ACHN (cell line): Measurements from ENCODE around the gene PGM2.
"Not testable (repeated sequence)": the region's sequence is repeated elsewhere in the genome, so short reads cannot be mapped to it uniquely, and the experiment has no call there.

ENCODE experiments used
- DNase-seq: peaks from one replicate; pipeline ENCODE4 v3.0.0-alpha.2; 2015
- in situ Hi-C: cut with HindIII; loops from 2 replicates; pipeline ENCODE4 v1.10.0; 2017; ENCODE audit warnings: low sequenced_read_pairs, low pct_ligation_motif_present, low pct_unique_long_range_greater_than_20kb

PGM2 gene

DNA sequence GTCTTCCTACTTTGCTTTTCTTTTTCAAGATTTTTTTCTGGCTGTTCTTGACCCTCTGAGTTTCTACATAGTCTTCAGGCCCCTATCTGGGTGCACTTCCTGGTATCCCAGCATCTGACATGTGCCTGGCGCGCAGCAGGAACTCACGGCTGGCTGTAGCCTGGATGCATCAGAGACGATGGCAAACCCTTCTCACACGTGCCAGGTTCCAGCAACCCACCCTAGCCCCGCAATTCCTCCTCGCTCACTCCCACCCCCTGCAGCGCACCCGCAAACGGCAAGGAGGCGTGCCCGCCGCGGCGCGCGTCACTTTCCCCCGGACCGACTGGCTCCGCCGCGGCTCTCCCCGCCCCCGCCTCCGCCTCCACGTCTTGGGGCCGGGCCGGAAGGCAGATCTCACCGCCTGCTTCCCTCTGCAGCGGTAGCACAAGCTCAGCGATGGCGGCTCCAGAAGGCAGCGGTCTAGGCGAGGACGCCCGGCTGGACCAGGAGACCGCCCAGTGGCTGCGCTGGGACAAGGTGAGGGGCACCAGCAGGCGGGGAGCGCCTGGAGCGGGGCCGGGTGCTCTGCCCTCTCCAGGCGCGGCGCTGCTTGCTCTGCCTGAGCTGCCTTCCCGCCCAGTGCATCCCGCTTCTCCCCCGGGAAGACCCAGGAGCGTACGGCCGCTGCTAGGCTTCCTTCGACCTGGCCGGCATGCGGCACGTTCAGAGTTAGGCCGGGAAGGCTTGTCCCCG lies at the start of gene PGM2:
Gene PGM2, plus strand, starts transcription at position 392 of the 735 bp plus-strand sequence. Its CDS starts 47 bp downstream, at position 439.
- in situ Hi-C loops = no loop called here

DNA sequence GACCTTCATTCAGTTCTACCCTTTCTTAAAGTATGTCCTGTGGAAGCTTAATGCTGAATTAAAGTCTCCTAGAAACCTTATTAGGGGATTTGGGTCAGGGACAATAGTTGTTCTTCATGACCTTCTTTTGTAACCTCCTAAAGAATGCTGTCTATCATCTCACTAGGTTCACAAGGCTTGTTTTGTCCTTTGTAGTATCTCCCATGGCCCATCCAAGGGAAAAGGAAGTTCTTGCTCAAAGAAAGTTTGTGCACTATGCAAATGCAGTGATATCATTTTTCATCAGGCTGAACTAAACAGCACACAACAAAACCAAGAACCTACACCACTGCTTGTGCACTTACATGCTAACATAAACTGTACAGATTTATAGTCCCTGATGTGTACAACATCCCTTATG lies 46.6 kb upstream of the PGM2 start:
- in situ Hi-C loops = no loop called here

More for the DNA sequence above, at the start of gene PGM2:
- DNase-seq = peak; percentile 81

DNA sequence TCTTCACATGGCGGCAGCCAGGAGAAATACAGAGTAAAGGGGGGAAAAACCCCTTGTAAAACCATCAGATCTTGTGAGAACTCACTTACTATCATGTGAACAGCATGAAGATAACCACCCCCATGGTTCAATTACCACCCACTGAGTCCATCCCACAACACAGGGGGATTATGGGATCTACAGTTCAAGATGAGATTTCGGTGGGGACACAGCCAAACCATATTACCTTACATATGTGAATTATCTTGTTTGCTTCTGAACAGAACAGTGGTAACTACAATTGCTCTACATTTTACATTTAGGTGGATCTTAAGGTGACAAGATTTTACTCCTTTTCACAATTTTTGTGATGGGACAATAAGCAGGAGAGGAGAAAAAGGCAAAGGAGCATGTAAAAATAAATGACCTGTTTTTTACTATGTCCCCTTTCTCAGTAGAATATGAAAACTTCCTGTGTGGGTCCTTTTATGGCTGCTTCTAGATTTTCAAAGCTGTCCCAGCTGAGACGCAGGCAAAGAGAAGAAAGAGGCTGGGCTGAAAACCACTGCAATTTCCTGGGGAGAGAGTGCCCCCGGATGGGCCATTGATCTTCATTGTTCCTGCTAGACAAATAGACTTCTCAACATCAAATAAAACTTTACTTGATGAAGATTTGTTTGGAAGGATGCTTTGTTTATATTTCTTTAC lies 45.9 kb upstream of the PGM2 start:
- DNase-seq = no peak
- in situ Hi-C loops = no loop called here

More for the DNA sequence above, 46.6 kb upstream of the PGM2 start:
- DNase-seq = no peak

DNA sequence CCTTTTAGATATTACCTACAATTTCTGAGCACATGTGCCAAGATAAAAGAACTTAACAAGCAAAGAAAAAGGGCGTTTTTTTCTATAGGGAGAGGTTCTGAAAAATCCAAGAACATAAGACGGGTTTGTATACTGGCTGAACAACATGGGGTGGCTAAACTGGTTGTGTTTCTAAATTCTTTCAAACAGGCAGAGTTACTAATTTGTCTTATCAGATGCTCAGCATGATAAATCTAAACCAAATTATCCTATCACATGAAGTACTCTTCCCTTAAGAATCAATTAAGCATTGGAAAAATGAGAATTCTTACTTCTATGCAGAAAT lies 45.4 kb upstream of the PGM2 start:
- in situ Hi-C loops = no loop called here
- DNase-seq = no peak

DNA sequence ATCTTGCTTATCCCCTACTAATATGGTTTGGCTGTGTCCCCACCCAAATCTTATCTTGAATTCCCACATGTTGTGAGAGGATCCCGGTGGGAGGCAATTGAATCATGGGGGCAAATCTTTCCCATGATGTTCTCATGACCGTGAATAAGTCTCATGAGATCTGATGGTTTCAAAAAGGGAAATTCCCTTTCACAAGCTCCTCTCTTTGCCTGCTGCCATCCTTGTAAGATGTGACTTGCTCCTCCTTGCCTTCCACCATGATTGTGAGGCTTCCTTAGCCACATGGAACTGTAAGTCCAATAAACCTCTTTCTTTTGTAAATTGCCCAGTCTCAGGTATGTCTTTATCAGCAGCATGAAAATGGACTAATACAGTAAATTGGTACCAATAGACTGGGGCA lies 40.2 kb upstream of the PGM2 start:
- DNase-seq, in situ Hi-C loops: not testable (repeated sequence)

DNA sequence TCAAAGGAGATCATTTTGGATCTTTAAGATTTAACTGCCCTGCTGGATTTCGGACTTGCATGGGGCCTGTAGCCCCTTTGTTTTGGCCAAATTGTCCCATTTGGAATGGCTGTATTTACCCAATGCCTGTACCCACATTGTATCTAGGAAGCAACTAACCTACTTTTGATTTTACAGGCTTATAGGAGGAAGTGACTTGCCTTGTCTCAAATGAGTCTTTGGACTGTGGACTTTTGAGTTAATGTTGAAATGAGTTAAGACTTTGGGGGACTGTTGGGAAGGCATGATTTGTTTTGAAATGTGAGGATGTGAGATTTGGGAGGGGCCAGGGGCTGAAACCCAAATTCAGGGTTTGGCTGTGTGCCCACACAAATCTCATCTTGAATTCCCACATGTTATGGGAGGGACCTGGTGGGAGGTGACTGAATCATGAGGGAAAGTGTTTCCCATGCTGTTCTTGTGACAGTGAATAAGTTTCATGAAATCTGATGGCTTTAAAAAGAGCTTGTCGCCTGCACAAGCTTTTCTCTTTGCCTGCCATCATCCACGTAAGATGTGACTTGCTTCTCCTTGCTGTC lies 38.5 kb upstream of the PGM2 start:
- DNase-seq, in situ Hi-C loops: not testable (repeated sequence)

DNA sequence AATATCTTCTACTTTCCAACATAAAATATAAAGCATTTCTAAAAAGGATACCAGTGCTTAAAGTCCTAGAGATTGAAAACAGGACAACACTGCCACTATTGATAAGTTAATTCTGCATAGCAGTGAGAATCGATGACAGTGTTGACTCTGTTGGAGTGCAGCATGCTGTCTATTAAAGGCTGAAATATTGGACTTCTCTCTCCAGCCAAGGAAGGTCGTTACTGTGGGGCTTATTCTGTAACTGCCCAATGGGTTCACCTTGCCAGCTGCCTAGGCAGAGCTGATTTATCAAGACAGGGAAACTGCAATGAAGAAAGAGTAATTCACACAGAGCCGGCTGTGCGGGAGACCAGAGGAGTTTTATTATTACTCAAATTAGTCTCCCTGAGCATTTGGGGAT lies 37.7 kb upstream of the PGM2 start:
- in situ Hi-C loops = no loop called here

DNA sequence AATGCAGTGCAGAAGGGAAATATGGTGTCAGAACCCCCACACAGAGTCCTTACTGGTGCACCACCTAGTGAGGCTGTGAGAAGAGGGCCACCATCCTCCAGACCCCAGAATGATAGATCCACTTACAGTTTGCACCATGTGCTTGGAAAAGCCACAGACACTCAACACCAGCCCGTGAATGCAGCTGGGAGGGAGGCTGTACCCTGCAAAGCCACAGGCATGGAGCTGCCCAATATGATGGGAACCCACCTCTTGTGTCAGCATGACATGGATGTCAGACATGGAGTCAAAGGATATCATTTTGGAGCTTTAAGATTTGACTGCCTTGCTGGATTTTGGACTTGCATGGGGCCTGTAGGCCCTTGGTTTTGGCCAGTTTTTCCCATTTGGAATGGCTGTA lies 34.2 kb upstream of the PGM2 start:
- in situ Hi-C loops = no loop called here
- DNase-seq = no peak

More for the DNA sequence above, 37.7 kb upstream of the PGM2 start:
- DNase-seq = no peak

DNA sequence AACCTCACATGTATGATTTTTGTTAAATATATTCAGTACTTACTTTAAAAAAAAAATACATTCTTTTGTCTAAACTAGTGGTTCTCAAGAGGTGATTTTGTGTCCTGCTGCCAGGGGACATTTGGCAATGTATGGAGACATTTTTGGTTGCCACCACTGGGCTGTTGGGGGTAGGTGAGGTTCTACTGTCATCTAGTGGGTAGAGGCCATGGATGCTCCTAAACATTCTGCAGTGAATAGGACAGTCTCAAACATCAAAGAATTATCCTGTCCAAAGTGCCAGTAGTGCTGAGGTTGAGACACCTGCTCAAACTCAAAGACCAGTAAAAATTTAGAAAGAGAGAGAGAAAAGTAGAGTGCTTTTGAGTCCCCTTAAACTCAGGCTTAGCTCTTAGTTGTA lies 32.9 kb upstream of the PGM2 start:
- peak; percentile 24 for DNase-seq
- in situ Hi-C loops = no loop called here

DNA sequence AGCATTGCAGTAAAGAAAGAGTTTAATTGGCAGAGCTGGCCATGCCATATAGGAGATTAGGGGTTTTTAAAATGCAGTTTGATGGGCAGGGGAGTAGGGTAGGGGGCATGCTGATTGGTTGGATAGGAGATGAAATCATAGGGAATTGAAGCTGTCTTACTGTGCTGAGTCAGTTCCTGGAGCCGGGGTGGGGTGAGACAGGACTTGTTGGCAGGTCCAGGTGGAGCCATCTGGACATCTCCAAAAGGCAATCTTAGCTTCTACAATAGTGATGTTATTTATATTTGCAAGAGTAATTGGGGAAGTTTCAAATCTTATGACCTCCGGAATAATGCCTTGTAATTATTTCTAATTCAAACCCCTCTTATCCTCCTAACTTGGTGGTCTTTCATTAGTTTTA lies 32.4 kb upstream of the PGM2 start:
- DNase-seq = no peak
- in situ Hi-C loops = no loop called here

DNA sequence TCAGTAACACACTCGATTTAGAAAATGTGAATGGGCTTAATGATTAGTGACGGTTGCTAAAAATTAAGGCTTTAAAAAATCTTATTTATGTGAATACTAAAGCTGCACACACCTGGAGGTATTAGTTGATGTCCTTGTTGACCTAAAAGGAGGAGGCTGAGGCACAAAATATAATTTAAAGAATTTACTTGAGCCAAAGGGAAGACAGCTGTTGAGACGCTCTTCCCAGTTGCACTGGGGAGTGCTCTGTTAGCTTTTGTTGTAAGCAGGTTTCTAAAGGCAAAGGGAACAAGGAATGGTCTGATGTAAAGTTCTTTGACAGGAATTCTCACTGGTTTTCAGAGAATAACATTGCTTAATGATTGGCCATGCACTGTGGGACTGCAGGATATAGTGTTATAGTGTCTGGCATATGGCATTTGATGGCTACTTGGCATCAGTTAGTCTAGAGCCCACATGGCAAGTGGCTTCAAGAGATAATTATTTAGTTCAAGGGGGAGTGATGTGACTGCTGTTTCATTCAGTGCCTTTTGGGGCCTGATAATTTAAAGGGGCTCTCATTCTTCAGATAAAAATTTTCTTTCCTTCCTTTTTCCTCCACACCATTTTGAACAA lies 30.8 kb upstream of the PGM2 start:
- in situ Hi-C loops = no loop called here
- no peak for DNase-seq

DNA sequence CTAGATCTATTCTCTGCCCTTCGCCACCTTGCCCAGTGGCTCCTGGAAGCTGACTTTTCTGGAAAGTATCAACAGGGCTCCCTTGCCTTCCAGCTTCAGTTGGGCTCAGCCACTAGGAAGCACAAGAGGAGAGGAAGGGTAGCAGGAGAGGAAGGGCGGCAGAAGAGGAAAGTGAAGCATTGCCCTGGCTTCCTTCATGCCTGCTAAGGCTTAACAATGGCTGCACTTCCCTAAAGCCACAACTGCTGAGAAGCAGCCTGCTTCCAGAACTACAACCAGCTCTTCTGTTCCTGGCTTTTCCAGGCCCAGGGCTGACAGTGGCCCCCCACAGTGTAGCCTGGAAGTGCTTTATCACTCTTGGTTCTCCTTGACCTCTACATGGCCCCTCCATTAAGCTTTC lies 29.1 kb upstream of the PGM2 start:
- in situ Hi-C loops = no loop called here
- no peak for DNase-seq

DNA sequence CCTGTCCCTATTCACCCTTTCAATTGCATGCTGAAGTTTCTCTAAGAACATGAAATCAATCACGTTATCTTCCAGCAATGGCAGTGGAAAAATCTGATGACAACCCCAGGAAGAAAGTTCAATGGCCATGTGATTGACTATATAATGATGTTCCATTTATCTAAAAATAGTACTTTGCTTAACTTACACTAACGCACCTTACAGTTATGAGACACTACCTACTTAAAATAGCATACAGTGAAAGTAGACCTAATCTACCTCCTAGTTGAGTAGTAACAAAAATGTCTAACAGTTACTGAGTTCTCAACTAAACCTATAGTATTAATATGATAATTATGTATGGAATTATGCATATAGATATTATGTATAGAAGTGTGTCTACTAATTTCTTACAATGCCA lies 28.6 kb upstream of the PGM2 start:
- DNase-seq = no peak
- in situ Hi-C loops = no loop called here

DNA sequence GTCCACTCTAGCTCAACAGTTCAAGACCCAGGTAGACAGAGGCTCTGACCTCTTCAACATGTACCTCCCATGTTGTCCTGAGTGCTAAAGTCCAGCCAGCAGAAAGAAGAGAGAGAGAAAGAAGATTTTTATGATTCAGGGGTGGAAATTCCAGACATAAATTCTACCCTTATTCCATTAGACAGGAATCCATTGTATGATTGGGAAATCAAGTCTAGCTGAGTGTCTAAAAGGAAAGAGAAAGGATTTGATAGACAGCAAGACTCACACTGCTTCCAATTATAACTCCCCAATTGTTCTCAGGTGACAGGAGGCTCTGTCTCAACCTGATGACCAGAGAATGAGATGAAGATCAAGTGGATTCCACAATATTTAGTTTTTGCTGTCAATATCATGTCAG lies 27.9 kb upstream of the PGM2 start:
- in situ Hi-C loops = no loop called here
- no peak for DNase-seq

DNA sequence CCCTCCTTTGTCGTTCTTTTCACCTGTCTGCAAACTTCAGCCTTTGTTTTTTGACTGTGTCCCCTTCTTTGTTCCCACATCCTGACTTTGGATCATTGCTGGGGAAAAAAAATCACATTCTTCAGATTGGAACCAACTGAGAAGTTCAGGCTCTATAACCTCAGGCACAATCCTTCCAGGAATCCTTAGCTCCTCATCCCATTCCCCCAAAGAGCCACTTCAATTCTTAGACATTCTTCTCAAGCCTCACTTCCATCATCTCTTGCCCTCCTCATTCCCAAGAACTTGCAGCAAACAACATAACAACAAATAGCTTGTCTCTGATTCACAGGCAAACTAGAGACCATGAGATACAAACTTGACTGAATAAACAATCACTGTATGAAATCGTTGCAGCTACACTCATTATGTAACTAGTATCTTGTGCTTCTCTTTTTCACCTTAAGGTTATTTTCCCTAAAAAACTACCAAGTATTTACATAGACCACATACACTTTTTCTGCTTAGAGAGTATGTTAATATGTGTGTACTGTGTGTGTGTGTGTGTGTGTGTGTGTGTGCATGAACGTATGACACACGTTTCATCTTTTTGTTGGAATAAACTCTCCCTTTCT lies 26.4 kb upstream of the PGM2 start:
- DNase-seq = no peak
- in situ Hi-C loops = no loop called here

DNA sequence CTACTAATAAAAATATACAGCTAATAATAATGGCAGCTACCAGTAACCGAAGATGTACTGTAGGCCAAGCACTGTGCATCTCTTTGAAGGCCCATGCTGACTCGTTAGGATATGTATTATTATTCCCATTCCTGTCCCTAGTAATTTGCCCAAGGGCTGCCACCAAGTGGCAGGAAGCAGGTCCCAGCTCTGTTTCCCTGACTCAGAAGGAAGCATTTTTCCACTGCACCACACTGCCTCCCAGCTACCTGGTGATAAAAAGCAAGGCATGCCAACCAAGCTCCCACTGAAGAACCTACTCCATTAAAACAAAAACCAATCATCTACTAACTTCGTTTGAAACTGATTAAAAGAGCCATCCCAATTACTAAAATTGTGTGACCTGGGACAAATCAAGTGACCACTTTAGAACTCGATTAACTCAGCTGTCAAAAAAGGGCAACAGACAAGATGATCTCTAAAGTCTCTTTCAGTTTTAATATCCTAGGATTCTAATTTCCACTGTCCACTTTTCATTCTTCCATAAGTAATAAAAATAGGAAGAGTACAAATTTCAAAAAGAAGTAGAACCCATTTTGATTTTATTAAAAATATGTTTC lies 24.3 kb upstream of the PGM2 start:
- DNase-seq = peak; percentile 79
- in situ Hi-C loops = no loop called here

DNA sequence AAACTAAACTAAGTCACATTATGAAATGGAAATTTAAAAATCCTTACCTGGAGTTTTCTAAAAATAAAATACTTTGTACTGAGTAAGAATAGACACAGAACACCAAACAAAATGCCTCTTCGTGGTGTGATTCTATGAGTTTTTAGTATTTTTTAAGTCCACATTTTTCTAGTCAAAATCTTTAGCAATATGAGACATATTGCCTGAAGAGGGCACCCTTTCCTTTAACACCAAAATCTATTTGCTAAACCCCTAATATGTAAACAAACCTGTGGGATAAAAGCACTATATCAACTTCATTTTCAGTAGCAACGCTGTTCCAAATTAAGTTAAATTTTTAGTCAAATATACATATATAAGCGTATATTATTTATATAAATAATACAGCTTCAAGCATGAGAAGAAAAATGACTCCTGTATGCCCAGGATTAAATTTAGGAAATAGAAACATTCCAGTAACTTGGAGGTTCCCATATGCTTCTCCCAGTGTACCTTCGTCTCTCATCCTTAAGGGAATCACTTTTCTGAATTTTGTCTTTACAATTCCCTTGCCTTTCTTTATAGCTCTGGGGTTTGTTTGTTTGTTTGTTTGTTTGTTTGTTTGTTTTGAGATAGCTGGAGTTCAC lies 23.0 kb upstream of the PGM2 start:
- in situ Hi-C loops = no loop called here
- peak; percentile 57 for DNase-seq

DNA sequence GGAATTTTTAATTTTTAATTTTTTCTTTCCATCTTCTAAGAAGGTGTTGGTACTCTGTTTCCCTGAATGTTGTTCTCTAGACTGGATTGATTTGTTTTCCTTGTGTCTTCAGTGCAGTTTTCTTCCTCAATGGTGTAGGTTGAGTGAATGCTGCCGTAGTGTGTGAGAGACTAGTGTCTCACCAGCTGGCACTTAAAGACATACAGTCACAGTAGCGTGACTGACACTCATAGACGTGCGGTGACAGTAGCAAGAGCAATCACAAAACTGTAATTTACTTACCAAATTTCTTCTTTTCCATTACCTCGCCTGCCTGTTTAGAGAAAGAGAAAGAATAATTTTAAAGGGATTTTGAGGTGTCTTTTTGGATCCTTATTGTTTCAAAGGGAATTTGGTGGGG lies 21.4 kb upstream of the PGM2 start:
- DNase-seq = no peak
- in situ Hi-C loops = no loop called here
